Astrocyte (in vitro differentiated cells and primary cell): Measurements from ENCODE around the gene INTS6L. TPM values are rescaled to one million over a fixed set of nuclear protein-coding genes. Genes with fewer than 3 reads are reported as not detected.

Experiments
- DNase-seq: peaks from one replicate; pipeline ENCODE4 v3.0.0-alpha.2; 2010; ENCODE audit warnings: low read depth
- FAIRE-seq: peaks from 2 replicates; lab custom pipeline; 2011; peaks lifted over from hg19 to GRCh38; lab: Jason Lieb, UNC
- H2AFZ ChIP-seq: 2 replicates; pipeline ENCODE4 v1.6.0; 2012; ENCODE audit warnings: low read depth, low read length, inconsistent platforms
- H3K27ac ChIP-seq: 2 replicates; pipeline ENCODE4 v1.5.1; 2011; ENCODE audit warnings: low read depth, low read length, inconsistent platforms
- H3K27me3 ChIP-seq: 2 replicates; pipeline ENCODE4 v1.6.0; 2011; ENCODE audit warnings: low read length, inconsistent platforms; ENCODE audit not compliant: insufficient read depth
- H3K36me3 ChIP-seq: 2 replicates; pipeline ENCODE4 v1.5.1; 2011; ENCODE audit warnings: low read length, inconsistent platforms; ENCODE audit not compliant: insufficient read depth
- H3K4me1 ChIP-seq: 2 replicates; pipeline ENCODE4 v1.5.1; 2011; ENCODE audit warnings: low read length, inconsistent platforms; ENCODE audit not compliant: insufficient read depth
- H3K4me2 ChIP-seq: 2 replicates; pipeline ENCODE4 v1.6.0; 2012; ENCODE audit warnings: low read length, inconsistent platforms
- H3K4me3 ChIP-seq: 2 replicates; pipeline ENCODE4 v1.5.1; 2011; ENCODE audit warnings: low read depth, mild to moderate bottlenecking, low read length, inconsistent platforms; ENCODE audit not compliant: insufficient read depth
- H3K79me2 ChIP-seq: 2 replicates; pipeline ENCODE4 v1.6.0; 2012; ENCODE audit warnings: mild to moderate bottlenecking, low read length, inconsistent platforms; ENCODE audit not compliant: insufficient read depth
- H3K9ac ChIP-seq: 2 replicates; pipeline ENCODE4 v1.6.0; 2012; ENCODE audit warnings: mild to moderate bottlenecking, low read length, inconsistent platforms
- H3K9me3 ChIP-seq: 2 replicates; pipeline ENCODE4 v1.5.1; 2012; ENCODE audit warnings: low read depth, mild to moderate bottlenecking, low read length, inconsistent platforms; ENCODE audit not compliant: insufficient read depth
- H4K20me1 ChIP-seq: 2 replicates; pipeline ENCODE4 v1.6.0; 2012; ENCODE audit warnings: low read length, inconsistent platforms; ENCODE audit not compliant: insufficient read depth
- H3K27ac Mint-ChIP-seq: one replicate; pipeline ENCODE4 v1.8.0; 2021; ENCODE audit warnings: mild to moderate bottlenecking, mixed read lengths; ENCODE audit not compliant: unreplicated experiment
- H3K27me3 Mint-ChIP-seq: one replicate; pipeline ENCODE4 v1.8.0; 2021; ENCODE audit warnings: low read depth, mixed read lengths; ENCODE audit not compliant: unreplicated experiment
- H3K36me3 Mint-ChIP-seq: one replicate; pipeline ENCODE4 v1.8.0; 2021; ENCODE audit warnings: low read depth, mixed read lengths; ENCODE audit not compliant: unreplicated experiment
- H3K4me1 Mint-ChIP-seq: one replicate; pipeline ENCODE4 v1.8.0; 2021; ENCODE audit warnings: low read depth, mixed read lengths; ENCODE audit not compliant: unreplicated experiment
- H3K4me3 Mint-ChIP-seq: one replicate; pipeline ENCODE4 v1.8.0; 2021; ENCODE audit warnings: mild to moderate bottlenecking, moderate library complexity, mixed read lengths; ENCODE audit not compliant: unreplicated experiment
- H3K9me3 Mint-ChIP-seq: one replicate; pipeline ENCODE4 v1.8.0; 2021; ENCODE audit warnings: mild to moderate bottlenecking, mixed read lengths; ENCODE audit not compliant: unreplicated experiment
- CTCF ChIP-seq: IDR thresholded peaks from 2 replicates; pipeline ENCODE4 v1.5.1; 2011; ENCODE audit warnings: low read depth, mild to moderate bottlenecking, inconsistent platforms, low read length, moderate library complexity; ENCODE audit not compliant: insufficient read depth
- EZH2 ChIP-seq: IDR thresholded peaks from 2 replicates; pipeline ENCODE4 v1.6.1; 2012; ENCODE audit warnings: mild to moderate bottlenecking, low read length, inconsistent platforms; ENCODE audit not compliant: insufficient read depth
- total RNA-seq: library from RNA; stranded (reverse); gene quantifications from 2 replicates; pipeline ENCODE4 v1.2.1, GENCODE V29; 2021

INTS6L gene
- total RNA-seq, 1 donor from 2014 or later: 7.5 TPM

- H3K9ac ChIP-seq: no peak overlapping the region
- H3K9me3 Mint-ChIP-seq: no peaks in the 10 kb centered on the region
- no peaks in the 10 kb centered on the region for H3K36me3 Mint-ChIP-seq
- no peaks in the 10 kb centered on the region for H3K4me1 ChIP-seq
- H3K4me3 ChIP-seq: no peak overlapping the region
- no peak overlapping the region for H3K27ac Mint-ChIP-seq
- peaks cover 1% of the 10 kb centered on the region for H3K4me1 Mint-ChIP-seq
- H3K27me3 Mint-ChIP-seq: no peaks in the 10 kb centered on the region
- no peak overlapping the region for H3K4me2 ChIP-seq
- FAIRE-seq (peak; percentile 58), DNase-seq (no peak)
- H3K4me3 Mint-ChIP-seq: no peak overlapping the region
- TF ChIP-seq EZH2 (no peak), CTCF (no peak)
- H3K27ac ChIP-seq: no peak overlapping the region
- H2AFZ ChIP-seq: no peak overlapping the region
- H3K79me2 ChIP-seq: no peaks in the 10 kb centered on the region
- H3K27me3 ChIP-seq: no peaks in the 10 kb centered on the region
- H3K9me3 ChIP-seq: no peaks in the 10 kb centered on the region
- no peaks in the 10 kb centered on the region for H3K36me3 ChIP-seq
- no peaks in the 10 kb centered on the region for H4K20me1 ChIP-seq
Observed at GRCh38 chrX:135536877-135537276, 16.4 kb downstream of the INTS6L start.

GRCh38 chrX:135541351-135541750 is 20.9 kb downstream of the INTS6L start:
- Histone ChIP-seq H3K9me3 (no peaks in the 10 kb centered on the region), H3K9ac (no peak overlapping the region), H3K4me3 (no peak overlapping the region), H3K36me3 (no peaks in the 10 kb centered on the region), H3K27me3 (no peaks in the 10 kb centered on the region), H4K20me1 (no peaks in the 10 kb centered on the region), H2AFZ (no peak overlapping the region), H3K79me2 (no peaks in the 10 kb centered on the region), H3K4me1 (no peaks in the 10 kb centered on the region), H3K27ac (no peak overlapping the region), H3K4me2 (no peak overlapping the region)
- no peak for TF ChIP-seq EZH2
- H3K4me3 Mint-ChIP-seq: no peak overlapping the region
- no peak for DNase-seq
- H3K4me1 Mint-ChIP-seq: no peaks in the 10 kb centered on the region
- no peak overlapping the region for H3K27ac Mint-ChIP-seq
- no peaks in the 10 kb centered on the region for H3K9me3 Mint-ChIP-seq
- no peaks in the 10 kb centered on the region for H3K36me3 Mint-ChIP-seq
- peak; percentile 71 for FAIRE-seq
- H3K27me3 Mint-ChIP-seq: no peaks in the 10 kb centered on the region

- H3K9me3 ChIP-seq: no peaks in the 10 kb centered on the region
- H3K27me3 ChIP-seq: no peaks in the 10 kb centered on the region
- no peaks in the 10 kb centered on the region for H4K20me1 ChIP-seq
- H3K9me3 Mint-ChIP-seq: no peaks in the 10 kb centered on the region
- no peaks in the 10 kb centered on the region for H3K4me1 Mint-ChIP-seq
- no peak overlapping the region for H3K9ac ChIP-seq
- no peak overlapping the region for H2AFZ ChIP-seq
- H3K79me2 ChIP-seq: no peaks in the 10 kb centered on the region
- no peak overlapping the region for H3K4me3 Mint-ChIP-seq
- FAIRE-seq (peak; percentile 65), DNase-seq (no peak)
- H3K4me2 ChIP-seq: no peak overlapping the region
- no peak overlapping the region for H3K4me3 ChIP-seq
- TF ChIP-seq EZH2: no peak
- no peak for TF ChIP-seq CTCF
- H3K36me3 Mint-ChIP-seq: no peaks in the 10 kb centered on the region
- H3K27me3 Mint-ChIP-seq: no peaks in the 10 kb centered on the region
- H3K27ac Mint-ChIP-seq: no peak overlapping the region
- no peaks in the 10 kb centered on the region for H3K4me1 ChIP-seq
- no peaks in the 10 kb centered on the region for H3K36me3 ChIP-seq
- no peak overlapping the region for H3K27ac ChIP-seq
Observed at GRCh38 chrX:135543172-135543571, 22.7 kb downstream of the INTS6L start.
